ENCODE data around the gene MEGF11. TPM values are rescaled to one million over a fixed set of nuclear protein-coding genes. Genes with fewer than 3 reads are reported as not detected.

Gene MEGF11
- total RNA-seq, result 1 to 10 TPM in 3 of 4 donors, under 1 TPM in 1; 0.87 to 7.3 (median 4.9) TPM

DNA sequence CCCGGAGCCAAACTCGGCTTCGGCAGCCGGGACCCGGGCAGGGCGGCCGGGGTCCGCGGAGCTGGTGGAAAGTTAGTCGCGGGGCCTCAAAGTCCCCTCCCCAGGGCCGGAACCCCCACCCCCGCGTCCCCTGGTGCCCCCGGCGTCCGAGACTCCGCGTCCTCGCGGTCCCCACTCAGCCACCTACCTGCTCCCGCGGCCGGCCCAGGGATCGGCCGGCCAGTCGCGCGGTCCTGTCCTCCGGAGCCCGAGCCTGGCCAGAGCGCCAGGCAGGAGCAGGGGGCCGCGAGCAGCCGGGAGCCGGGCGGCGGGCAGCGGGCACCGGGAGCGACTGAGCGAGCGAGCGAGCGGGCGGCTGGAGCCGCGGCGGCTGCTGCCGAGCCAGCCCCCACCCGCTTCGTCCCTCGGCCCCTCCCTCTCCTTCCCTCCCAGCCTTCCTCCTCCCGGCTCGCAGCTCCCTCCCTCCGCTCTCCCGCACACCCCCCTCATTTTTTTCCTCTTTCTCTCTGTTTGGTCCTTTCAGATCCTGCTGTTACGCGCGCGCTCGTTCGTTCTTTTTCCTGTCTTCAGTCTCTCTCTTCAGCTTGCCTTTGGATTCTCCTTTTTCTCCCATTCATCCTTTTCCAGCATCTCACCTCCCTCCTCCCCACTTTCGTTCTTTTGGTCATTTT is at the start of gene MEGF11:
MEGF11 (minus strand) TSS at position 333 of the 671 bp plus-strand sequence. CDS start 125,347 bp downstream, outside the sequence.
- Histone ChIP-seq H3K9me3 (no peaks in the 10 kb centered on the region), H3K36me3 (no peaks in the 10 kb centered on the region), H3K27ac (no peak within 1 kb of the TSS), H3K27me3 (peaks cover 0 to 89% of the 10 kb centered on the region in 2 donors), H3K4me1 (peaks cover 0 to 32% (median 27%) of the 10 kb centered on the region in 4 donors), H3K4me3 (peak within 1 kb of the TSS; percentile 37 to 62 (median 49))
- DNase-seq (ENCODE audit: low spot score in 2 of 2), result no peak
- 1 to 2% methylated on average over 31 to 36 of the region's 64 CpGs for WGBS, 2 donors
- TF ChIP-seq EP300 (IDR thresholded peaks at IDR 0.05) (no peak), POLR2A (IDR thresholded peaks at IDR 0.05) (no peak)
- TF ChIP-seq, protein P1, sequence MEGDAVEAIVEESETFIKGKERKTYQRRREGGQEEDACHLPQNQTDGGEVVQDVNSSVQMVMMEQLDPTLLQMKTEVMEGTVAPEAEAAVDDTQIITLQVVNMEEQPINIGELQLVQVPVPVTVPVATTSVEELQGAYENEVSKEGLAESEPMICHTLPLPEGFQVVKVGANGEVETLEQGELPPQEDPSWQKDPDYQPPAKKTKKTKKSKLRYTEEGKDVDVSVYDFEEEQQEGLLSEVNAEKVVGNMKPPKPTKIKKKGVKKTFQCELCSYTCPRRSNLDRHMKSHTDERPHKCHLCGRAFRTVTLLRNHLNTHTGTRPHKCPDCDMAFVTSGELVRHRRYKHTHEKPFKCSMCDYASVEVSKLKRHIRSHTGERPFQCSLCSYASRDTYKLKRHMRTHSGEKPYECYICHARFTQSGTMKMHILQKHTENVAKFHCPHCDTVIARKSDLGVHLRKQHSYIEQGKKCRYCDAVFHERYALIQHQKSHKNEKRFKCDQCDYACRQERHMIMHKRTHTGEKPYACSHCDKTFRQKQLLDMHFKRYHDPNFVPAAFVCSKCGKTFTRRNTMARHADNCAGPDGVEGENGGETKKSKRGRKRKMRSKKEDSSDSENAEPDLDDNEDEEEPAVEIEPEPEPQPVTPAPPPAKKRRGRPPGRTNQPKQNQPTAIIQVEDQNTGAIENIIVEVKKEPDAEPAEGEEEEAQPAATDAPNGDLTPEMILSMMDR (IDR thresholded peaks at IDR 0.05), result no peak

DNA sequence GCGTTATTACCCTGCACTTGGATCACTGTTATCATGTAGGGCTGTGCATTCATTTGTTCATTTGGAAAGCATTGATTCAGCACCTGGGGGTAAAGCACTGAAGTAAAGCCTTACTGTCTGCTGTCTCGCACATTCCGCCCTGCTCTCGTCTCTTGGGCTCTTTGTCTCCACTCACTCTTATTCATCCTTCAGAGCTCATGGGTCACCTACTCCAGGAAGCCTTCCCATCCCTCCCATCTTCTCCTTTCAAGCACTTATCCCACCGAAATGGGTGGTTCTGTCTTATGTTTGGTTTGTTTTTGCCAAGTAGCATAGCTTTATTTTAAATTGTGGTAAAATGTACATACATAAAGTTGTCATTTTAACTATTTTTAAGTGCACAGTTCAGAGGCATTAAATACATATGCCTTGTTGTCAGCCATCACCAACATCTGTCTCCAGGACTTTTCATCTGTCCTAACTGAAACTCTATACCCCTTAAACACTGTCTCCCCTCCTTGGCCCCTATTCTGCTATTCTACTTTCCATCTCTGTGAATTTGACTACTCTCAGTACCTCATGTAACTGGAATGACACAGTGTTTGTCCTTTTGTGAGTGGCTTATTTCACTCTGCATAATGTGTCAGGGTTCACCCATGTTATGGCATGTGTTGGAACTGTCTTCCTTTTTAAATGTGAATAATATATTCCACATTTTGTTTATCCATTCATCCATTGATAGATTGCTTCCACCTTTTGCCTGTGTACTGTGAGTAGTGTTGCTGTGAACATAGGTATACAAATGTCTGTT is 49.1 kb upstream of the MEGF11 start:
- WGBS, 2 donors, result 94 to 95% methylated on average over 5 of the region's 5 CpGs
- Histone ChIP-seq H3K9me3 (no peaks in the 10 kb centered on the region), H3K4me1 (no peaks in the 10 kb centered on the region), H3K27me3 (no peaks in the 10 kb centered on the region), H3K36me3 (peaks cover 0 to 72% (median 0%) of the 10 kb centered on the region in 3 donors), H3K27ac (no peak overlapping the region), H3K4me3 (no peak overlapping the region)
- TF ChIP-seq, protein P1 (IDR thresholded peaks at IDR 0.05), result no peak
- TF ChIP-seq POLR2A (IDR thresholded peaks at IDR 0.05), result no peak
- no peak for TF ChIP-seq EP300 (IDR thresholded peaks at IDR 0.05)
- no peak for DNase-seq (ENCODE audit: low spot score in 2 of 2)

DNA sequence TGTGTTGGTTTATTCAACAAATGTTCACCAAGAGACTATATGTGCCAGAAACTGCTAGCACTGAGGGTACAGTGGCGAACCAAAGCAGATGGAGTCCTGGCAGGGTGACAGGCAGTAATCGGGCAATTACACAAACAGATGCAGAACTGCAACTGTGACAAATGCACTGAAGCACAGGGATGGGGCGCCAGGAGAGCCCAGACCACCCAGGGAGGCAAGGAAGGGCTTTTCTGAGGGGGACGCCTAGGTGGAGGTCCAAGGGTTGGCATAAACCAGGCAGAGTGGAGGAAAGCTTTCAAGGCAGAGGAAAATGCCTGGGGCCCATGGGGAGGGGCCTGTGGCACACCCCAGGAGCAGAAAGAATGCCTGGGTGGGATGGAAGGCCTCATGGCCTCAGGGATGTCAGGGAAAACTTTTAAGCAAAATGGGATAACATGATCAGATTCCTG is 45.3 kb upstream of the MEGF11 start:
- no peaks in the 10 kb centered on the region for H3K27me3 ChIP-seq
- 81 to 82% methylated on average over 4 of the region's 4 CpGs for WGBS, 2 donors
- H3K27ac ChIP-seq, result no peak overlapping the region
- H3K9me3 ChIP-seq, result no peaks in the 10 kb centered on the region
- peaks cover 0 to 44% (median 0%) of the 10 kb centered on the region in 3 donors for H3K36me3 ChIP-seq
- H3K4me1 ChIP-seq, result peaks cover 0 to 35% (median 4%) of the 10 kb centered on the region in 4 donors
- no peak for DNase-seq (ENCODE audit: low spot score in 2 of 2)
- H3K4me3 ChIP-seq, result no peak overlapping the region
- TF ChIP-seq POLR2A (IDR thresholded peaks at IDR 0.05), result no peak
- no peak for TF ChIP-seq EP300 (IDR thresholded peaks at IDR 0.05)
- TF ChIP-seq, protein P1 (IDR thresholded peaks at IDR 0.05), result no peak

DNA sequence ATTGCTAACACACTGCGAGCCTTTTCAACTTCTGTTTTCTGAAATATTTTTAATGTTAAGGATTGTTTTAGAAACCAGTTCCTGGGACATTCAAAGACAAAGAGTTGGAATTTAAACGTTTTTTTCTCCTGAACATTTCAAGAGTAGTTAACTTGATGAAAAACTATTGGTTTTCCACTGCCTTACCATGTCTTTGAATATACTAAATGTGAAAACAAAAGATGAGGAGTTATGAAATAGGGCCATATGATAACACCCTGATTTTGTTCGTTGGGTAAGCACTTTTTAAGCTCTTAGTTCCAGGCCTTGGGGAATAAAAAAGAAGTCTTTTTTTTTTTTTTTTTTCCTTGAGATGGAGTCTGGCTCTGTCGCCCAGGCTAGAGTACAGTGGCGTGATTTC is 42.6 kb upstream of the MEGF11 start:
- WGBS, 2 donors, result 67 to 73% methylated on average over 5 of the region's 5 CpGs
- DNase-seq (ENCODE audit: low spot score in 2 of 2), result no peak
- H3K4me3 ChIP-seq, result no peak overlapping the region
- H3K4me1 ChIP-seq, result peaks cover 0 to 50% (median 17%) of the 10 kb centered on the region in 4 donors
- H3K36me3 ChIP-seq, result peaks cover 0 to 22% (median 0%) of the 10 kb centered on the region in 3 donors
- H3K27me3 ChIP-seq, result no peaks in the 10 kb centered on the region
- H3K27ac ChIP-seq, result no peak overlapping the region
- H3K9me3 ChIP-seq, result no peaks in the 10 kb centered on the region
- TF ChIP-seq, protein P1 (IDR thresholded peaks at IDR 0.05), result no peak

DNA sequence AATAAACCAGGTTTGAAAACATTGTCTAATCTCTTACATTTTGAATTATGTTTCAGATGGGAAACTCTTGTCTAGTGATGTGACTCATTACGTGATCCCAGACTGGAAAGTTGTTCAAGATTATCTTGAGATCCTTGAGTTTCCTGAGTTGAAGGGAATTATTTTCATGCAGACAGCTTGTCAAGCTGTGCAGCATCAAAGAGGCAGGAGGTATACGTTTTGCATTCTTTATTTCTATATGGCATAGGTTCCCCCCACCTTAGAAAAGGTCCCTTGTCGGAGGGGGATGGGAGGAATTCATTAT is 41.3 kb upstream of the MEGF11 start:
- peaks cover 0 to 16% (median 0%) of the 10 kb centered on the region in 3 donors for H3K36me3 ChIP-seq
- peak overlapping the region in 2 of 4 donors; percentile 76 to 80 for H3K4me3 ChIP-seq
- H3K4me1 ChIP-seq, result peaks cover 0 to 50% (median 17%) of the 10 kb centered on the region in 4 donors
- H3K27me3 ChIP-seq, result no peaks in the 10 kb centered on the region
- peak overlapping the region in 3 of 4 donors; percentile 86 to 93 (median 90) for H3K27ac ChIP-seq
- TF ChIP-seq POLR2A (IDR thresholded peaks at IDR 0.05) (no peak), EP300 (IDR thresholded peaks at IDR 0.05) (no peak)
- TF ChIP-seq, protein P1 (IDR thresholded peaks at IDR 0.05), result no peak
- H3K9me3 ChIP-seq, result no peaks in the 10 kb centered on the region
- no peak for DNase-seq (ENCODE audit: low spot score in 2 of 2)
- WGBS, 2 donors, result 42 to 50% methylated on average over 3 of the region's 3 CpGs
